ENCODE data around the gene ITGB6.

ITGB6 gene, protein sequence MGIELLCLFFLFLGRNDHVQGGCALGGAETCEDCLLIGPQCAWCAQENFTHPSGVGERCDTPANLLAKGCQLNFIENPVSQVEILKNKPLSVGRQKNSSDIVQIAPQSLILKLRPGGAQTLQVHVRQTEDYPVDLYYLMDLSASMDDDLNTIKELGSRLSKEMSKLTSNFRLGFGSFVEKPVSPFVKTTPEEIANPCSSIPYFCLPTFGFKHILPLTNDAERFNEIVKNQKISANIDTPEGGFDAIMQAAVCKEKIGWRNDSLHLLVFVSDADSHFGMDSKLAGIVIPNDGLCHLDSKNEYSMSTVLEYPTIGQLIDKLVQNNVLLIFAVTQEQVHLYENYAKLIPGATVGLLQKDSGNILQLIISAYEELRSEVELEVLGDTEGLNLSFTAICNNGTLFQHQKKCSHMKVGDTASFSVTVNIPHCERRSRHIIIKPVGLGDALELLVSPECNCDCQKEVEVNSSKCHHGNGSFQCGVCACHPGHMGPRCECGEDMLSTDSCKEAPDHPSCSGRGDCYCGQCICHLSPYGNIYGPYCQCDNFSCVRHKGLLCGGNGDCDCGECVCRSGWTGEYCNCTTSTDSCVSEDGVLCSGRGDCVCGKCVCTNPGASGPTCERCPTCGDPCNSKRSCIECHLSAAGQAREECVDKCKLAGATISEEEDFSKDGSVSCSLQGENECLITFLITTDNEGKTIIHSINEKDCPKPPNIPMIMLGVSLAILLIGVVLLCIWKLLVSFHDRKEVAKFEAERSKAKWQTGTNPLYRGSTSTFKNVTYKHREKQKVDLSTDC

DNA sequence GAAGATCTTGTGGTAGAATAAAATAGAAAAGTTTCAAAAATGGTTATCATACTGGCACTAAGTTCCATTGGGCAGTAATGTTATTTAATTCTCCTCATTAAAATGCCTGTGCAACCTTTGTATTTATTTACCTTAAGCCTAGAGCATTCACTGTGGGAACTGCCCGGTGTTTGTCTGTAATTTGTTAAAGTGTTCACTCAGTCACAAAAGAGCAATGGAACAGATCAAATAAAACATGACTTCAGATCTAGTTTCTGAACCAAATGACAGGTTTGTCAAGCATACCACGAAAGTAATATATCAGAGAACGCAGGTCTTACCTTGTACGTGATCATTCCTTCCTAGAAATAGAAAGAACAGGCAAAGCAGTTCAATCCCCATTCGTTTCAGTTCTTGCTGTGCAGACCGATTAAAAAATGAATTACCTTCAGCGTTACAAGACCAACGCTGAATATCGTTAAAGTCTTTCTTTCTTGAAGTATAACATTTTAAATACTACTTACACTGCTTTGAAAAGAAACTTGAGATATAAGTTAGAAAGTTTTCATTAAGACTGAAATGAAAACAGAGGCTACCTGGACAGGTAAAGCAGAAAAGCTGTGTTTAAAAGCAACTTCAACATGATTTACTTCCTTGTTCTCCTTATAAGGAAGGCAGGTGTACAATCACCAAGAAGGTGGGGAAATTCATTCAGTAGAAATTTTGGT, at the start of gene ITGB6:
Gene ITGB6 (minus strand): TSS at position 590 of the 707 bp plus-strand sequence. CDS start 209 bp downstream, at position 381.
- DNase-seq (ENCODE audit: low read depth), result no peak
- no peak within 1 kb of the TSS for H3K9ac ChIP-seq (ENCODE audit: low read length)
- no peaks in the 10 kb centered on the region for H3K27me3 ChIP-seq (replicated peaks; ENCODE audit: control insufficient read depth, insufficient read depth, low read length)
- H3K4me3 ChIP-seq (ENCODE audit: low read length), result no peak within 1 kb of the TSS
- peaks cover 4% of the 10 kb centered on the region for H3K4me1 ChIP-seq (ENCODE audit: control insufficient read depth, insufficient read depth, low read length)
- H3K9me3 ChIP-seq (ENCODE audit: control insufficient read depth, low read length), result no peaks in the 10 kb centered on the region
- H3K36me3 ChIP-seq (ENCODE audit: control insufficient read depth, insufficient read depth, low read length, severe bottlenecking), result no peaks in the 10 kb centered on the region

DNA sequence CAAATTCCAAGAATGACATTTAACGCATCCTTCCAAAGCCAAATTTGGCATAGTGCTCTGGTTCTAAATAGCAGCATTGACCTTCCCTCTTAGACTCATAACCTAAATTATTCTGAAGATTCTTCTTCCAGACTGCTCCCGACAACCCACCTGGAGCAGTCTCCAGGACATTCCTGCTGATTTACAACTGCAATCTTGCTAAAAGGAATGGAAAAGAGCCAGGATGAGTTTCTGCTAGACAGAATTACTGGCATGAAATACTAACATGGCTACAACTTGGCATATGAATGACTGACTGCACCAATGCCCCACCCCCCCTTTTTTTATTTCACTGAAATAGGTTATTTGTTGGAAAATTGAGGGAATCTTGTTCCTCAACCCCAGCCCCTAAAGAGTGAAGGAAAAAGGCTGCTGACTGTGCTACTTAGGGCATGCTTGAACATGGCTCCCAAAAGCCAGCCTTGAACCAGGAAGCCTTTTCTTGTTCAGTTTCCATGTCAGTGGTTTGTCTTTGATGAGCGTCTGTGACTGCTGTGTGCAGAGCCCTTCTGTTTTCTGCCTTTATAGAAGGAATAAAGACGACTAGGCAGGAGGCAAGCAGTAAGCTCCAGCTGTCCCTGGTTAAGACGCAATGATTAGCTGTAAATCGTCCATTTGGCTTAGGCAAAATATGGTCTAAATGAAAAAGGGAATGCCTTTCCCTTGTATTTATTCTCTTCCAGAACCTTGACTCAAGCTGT, 47.4 kb upstream of the ITGB6 start:
- peaks cover 10% of the 10 kb centered on the region for H3K4me1 ChIP-seq (ENCODE audit: control insufficient read depth, insufficient read depth, low read length)
- no peak overlapping the region for H3K4me3 ChIP-seq (ENCODE audit: low read length)
- no peaks in the 10 kb centered on the region for H3K9me3 ChIP-seq (ENCODE audit: control insufficient read depth, low read length)
- DNase-seq (ENCODE audit: low read depth), result no peak
- H3K36me3 ChIP-seq (ENCODE audit: control insufficient read depth, insufficient read depth, low read length, severe bottlenecking), result no peaks in the 10 kb centered on the region
- no peaks in the 10 kb centered on the region for H3K27me3 ChIP-seq (replicated peaks; ENCODE audit: control insufficient read depth, insufficient read depth, low read length)
- H3K9ac ChIP-seq (ENCODE audit: low read length), result no peak overlapping the region

DNA sequence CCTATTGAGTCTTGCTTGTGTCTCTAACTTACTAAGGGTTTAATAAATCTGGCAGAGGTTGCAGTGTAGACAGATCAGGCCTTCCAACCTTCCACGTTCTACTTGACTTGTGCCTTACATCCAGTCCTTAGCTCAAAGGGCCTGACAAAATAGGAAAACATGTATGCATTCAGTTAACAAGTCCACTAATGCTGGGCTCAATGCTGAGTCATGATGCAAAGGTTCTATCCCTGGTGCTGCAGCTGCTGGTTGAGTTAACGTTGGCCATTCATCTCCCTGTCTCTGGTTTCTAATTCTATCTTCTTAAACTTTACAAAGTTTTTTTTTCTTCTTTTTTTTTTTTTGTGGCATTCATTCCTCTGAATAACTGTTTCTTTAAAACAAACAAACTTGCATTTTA, 46.3 kb upstream of the ITGB6 start:
- no peaks in the 10 kb centered on the region for H3K9me3 ChIP-seq (ENCODE audit: control insufficient read depth, low read length)
- peaks cover 11% of the 10 kb centered on the region for H3K4me1 ChIP-seq (ENCODE audit: control insufficient read depth, insufficient read depth, low read length)
- no peak for DNase-seq (ENCODE audit: low read depth)
- no peaks in the 10 kb centered on the region for H3K36me3 ChIP-seq (ENCODE audit: control insufficient read depth, insufficient read depth, low read length, severe bottlenecking)
- no peak overlapping the region for H3K9ac ChIP-seq (ENCODE audit: low read length)
- no peaks in the 10 kb centered on the region for H3K27me3 ChIP-seq (replicated peaks; ENCODE audit: control insufficient read depth, insufficient read depth, low read length)
- no peak overlapping the region for H3K4me3 ChIP-seq (ENCODE audit: low read length)

DNA sequence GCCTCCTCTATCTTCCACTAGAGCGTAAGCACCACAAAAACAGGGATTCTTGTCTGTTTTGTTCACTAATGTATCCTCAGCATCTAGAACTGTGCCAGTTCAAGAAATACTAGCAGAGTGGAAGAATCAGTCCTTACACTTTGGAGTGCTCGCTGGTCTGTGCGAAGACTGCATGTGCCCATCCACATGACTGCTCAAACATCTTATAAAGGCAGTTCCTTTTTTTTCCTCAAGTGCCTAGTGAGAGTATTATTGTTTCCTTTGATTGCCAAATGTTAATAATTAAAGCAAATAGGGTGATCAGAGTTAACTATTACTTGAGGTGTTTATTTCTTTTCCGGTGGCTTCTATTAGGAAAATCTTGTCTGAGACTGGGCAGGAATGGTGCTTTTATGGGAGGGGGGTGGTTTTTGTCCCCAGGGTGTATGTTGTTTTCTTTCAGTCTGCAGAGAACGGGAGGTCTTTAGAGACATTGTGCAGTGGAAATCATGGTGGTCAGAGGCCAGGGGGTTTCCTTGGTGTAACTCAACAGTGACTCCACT, 45.6 kb upstream of the ITGB6 start:
- DNase-seq (ENCODE audit: low read depth), result no peak
- no peaks in the 10 kb centered on the region for H3K27me3 ChIP-seq (replicated peaks; ENCODE audit: control insufficient read depth, insufficient read depth, low read length)
- no peaks in the 10 kb centered on the region for H3K36me3 ChIP-seq (ENCODE audit: control insufficient read depth, insufficient read depth, low read length, severe bottlenecking)
- H3K9me3 ChIP-seq (ENCODE audit: control insufficient read depth, low read length), result no peaks in the 10 kb centered on the region
- peaks cover 11% of the 10 kb centered on the region for H3K4me1 ChIP-seq (ENCODE audit: control insufficient read depth, insufficient read depth, low read length)
- H3K4me3 ChIP-seq (ENCODE audit: low read length), result no peak overlapping the region
- H3K9ac ChIP-seq (ENCODE audit: low read length), result no peak overlapping the region

DNA sequence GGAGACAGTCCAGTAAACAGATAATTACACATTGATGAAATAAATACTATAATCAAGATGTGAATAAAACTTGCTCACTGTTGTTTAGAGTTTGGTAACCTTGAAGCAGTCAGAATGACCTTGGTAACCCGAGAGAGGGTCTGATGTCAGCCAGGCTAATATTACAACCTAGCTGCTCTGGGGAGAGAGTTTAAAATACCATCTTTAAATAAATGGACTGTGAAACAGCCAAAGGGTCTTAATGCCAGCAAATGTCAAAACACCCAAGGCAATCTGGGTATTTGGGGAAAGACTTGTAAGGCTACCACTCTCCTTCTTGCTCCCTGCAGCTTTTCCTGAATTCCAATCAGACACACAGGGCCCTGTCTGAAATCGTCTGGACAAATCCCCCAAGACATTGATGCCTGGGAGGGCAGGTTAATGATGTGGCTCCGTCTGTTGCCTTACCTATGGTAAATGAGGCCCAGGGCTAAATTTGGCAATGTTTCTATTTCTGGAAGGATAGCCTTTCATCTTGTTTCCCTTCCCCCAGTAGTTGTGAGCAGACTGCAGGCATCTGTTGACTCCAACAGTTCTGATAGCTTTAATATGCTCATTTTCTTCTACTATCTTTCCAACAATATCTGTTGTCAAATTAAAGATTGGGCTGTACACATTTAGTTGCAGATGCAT, 43.0 kb upstream of the ITGB6 start:
- no peak overlapping the region for H3K4me3 ChIP-seq (ENCODE audit: low read length)
- H3K9ac ChIP-seq (ENCODE audit: low read length), result no peak overlapping the region
- H3K27me3 ChIP-seq (replicated peaks; ENCODE audit: control insufficient read depth, insufficient read depth, low read length), result no peaks in the 10 kb centered on the region
- peaks cover 11% of the 10 kb centered on the region for H3K4me1 ChIP-seq (ENCODE audit: control insufficient read depth, insufficient read depth, low read length)
- no peaks in the 10 kb centered on the region for H3K36me3 ChIP-seq (ENCODE audit: control insufficient read depth, insufficient read depth, low read length, severe bottlenecking)
- DNase-seq (ENCODE audit: low read depth), result no peak
- no peaks in the 10 kb centered on the region for H3K9me3 ChIP-seq (ENCODE audit: control insufficient read depth, low read length)

DNA sequence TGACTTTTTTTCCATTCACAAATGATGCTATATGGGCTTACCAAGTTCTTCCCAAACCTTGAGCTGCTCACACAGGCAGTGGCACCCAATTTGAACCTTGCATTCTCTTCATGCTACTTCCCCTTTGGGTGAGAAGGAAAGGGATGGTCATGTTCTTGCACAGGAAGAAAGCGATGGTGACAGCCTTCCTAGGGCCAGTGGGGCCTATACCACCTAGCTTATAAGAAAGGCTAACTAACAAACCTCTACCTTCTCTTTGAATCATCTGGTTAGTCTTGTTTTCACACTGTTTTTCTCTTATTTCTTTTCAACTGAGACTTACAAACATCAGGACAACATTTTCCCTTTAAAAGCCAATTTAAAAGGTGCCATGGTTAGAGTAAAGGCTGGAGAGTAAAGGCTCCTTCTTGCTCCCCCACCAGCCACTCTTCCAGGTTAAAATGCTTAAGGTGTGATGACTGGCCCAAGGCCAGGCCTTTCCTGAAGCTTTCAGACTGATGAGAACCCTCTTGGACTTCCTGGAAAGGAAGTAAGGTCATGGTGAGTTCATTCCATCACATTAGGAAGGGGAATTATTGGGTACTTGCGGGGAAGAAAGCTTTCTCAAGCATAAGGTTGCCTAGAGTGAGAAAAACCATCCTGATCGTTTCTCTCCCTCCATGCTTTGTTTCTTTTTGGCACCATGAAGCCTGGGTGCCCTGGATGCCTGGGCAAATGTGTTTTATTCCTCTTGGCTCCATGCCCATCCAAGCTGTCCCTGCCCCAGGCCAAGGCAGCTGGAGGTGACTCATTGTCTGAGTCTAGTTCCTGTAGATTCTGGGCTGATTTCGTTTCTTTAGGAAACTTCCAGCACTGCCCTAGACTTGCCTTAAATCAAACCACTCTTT, 41.4 kb upstream of the ITGB6 start:
- H3K9me3 ChIP-seq (ENCODE audit: control insufficient read depth, low read length), result no peaks in the 10 kb centered on the region
- no peaks in the 10 kb centered on the region for H3K36me3 ChIP-seq (ENCODE audit: control insufficient read depth, insufficient read depth, low read length, severe bottlenecking)
- no peak overlapping the region for H3K4me3 ChIP-seq (ENCODE audit: low read length)
- DNase-seq (ENCODE audit: low read depth), result peak; percentile 91
- peak overlapping the region; percentile 41 for H3K9ac ChIP-seq (ENCODE audit: low read length)
- peaks cover 11% of the 10 kb centered on the region for H3K4me1 ChIP-seq (ENCODE audit: control insufficient read depth, insufficient read depth, low read length)
- no peaks in the 10 kb centered on the region for H3K27me3 ChIP-seq (replicated peaks; ENCODE audit: control insufficient read depth, insufficient read depth, low read length)

DNA sequence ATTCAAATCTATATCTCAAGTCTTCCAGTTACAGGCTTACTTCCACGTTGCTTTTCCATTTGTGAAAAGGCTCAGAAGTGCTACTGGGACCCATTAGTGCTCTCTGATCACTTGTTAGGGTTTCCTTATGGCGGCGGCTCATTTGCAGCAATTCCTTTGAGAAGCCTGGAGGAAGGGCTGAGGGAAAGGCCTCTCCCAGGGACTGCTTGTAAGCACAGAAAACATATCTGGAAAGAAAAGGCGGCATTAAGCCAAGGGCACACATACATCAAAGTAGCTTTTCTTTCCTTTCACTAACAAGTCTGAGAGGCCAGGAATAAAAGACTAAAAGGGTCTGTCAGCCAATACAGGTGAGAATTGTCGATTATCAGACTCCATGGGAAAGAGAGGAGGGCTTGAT, 39.4 kb upstream of the ITGB6 start:
- no peaks in the 10 kb centered on the region for H3K27me3 ChIP-seq (replicated peaks; ENCODE audit: control insufficient read depth, insufficient read depth, low read length)
- no peak overlapping the region for H3K4me3 ChIP-seq (ENCODE audit: low read length)
- no peak for DNase-seq (ENCODE audit: low read depth)
- no peaks in the 10 kb centered on the region for H3K9me3 ChIP-seq (ENCODE audit: control insufficient read depth, low read length)
- H3K9ac ChIP-seq (ENCODE audit: low read length), result no peak overlapping the region
- H3K4me1 ChIP-seq (ENCODE audit: control insufficient read depth, insufficient read depth, low read length), result peaks cover 11% of the 10 kb centered on the region
- no peaks in the 10 kb centered on the region for H3K36me3 ChIP-seq (ENCODE audit: control insufficient read depth, insufficient read depth, low read length, severe bottlenecking)

DNA sequence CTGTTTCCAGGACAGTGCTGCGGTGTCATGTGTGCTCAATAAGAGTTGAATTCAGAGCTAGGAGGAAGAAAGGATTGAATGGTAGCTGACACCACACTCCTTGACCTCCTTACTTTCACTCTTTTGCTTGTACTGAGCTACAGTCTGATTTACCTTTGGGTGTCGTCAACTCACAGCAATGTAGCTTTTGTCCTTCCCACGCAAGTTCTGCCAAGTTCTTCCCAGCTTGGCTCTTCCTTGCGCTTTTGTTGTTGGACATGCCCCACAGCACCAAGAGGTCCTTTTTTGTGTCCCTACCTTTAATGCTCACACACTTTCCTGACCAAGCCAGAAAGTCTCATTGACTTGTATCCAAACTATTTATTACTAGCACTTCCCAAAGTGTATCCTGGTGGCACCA, 38.3 kb upstream of the ITGB6 start:
- no peak overlapping the region for H3K9ac ChIP-seq (ENCODE audit: low read length)
- no peaks in the 10 kb centered on the region for H3K36me3 ChIP-seq (ENCODE audit: control insufficient read depth, insufficient read depth, low read length, severe bottlenecking)
- no peak for DNase-seq (ENCODE audit: low read depth)
- H3K27me3 ChIP-seq (replicated peaks; ENCODE audit: control insufficient read depth, insufficient read depth, low read length), result no peaks in the 10 kb centered on the region
- H3K4me3 ChIP-seq (ENCODE audit: low read length), result no peak overlapping the region
- H3K9me3 ChIP-seq (ENCODE audit: control insufficient read depth, low read length), result no peaks in the 10 kb centered on the region
- peaks cover 11% of the 10 kb centered on the region for H3K4me1 ChIP-seq (ENCODE audit: control insufficient read depth, insufficient read depth, low read length)

DNA sequence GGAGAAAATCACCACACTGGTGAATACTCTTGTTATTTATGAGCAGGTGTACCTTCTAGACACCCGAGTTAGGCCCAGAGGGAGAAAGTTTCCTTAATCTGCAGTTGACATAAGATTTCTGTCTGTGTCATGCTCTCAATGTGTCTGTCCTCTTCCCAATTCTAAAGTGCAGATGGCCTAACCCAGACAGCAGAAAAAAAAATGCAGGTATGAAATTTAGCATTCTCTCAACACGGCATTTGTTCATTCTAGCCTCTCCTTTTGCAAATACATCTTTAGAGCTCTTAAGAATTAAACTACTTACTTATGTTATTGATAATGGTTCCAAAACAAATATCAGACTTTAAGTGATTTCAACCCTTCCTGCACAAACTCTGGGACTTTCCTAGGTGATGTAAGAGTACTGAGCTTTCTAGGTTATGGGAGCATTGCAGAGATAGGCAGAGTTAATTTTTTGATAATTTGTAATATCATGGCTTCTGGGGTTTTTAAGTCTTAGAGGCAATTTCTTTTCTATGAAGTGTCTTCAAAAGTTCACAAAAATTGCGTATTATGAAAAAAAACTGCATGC, 32.9 kb upstream of the ITGB6 start:
- Histone ChIP-seq H3K9me3 (ENCODE audit: control insufficient read depth, low read length) (no peaks in the 10 kb centered on the region), H3K9ac (ENCODE audit: low read length) (no peak overlapping the region), H3K4me3 (ENCODE audit: low read length) (no peak overlapping the region), H3K36me3 (ENCODE audit: control insufficient read depth, insufficient read depth, low read length, severe bottlenecking) (no peaks in the 10 kb centered on the region), H3K4me1 (ENCODE audit: control insufficient read depth, insufficient read depth, low read length) (peaks cover 20% of the 10 kb centered on the region), H3K27me3 (replicated peaks; ENCODE audit: control insufficient read depth, insufficient read depth, low read length) (no peaks in the 10 kb centered on the region)
- DNase-seq (ENCODE audit: low read depth), result no peak

Data from adipocyte (in vitro differentiated cells).